ENCODE results near the gene CEL. TPM values are rescaled to one million over a fixed set of nuclear protein-coding genes. Genes with fewer than 3 reads are reported as not detected.

Gene CEL
- total RNA-seq, 2 donors from 2014 or later, result 0.78 to 5.3 TPM

GRCh38 chr9:133042676-133043075, 19.1 kb upstream of the CEL start:
- Histone ChIP-seq H3K27ac (no peak overlapping the region), H3K36me3 (peaks cover 44% of the 10 kb centered on the region), H3K27me3 (replicated peaks; ENCODE audit: insufficient read depth) (no peaks in the 10 kb centered on the region), H3K4me3 (no peak overlapping the region), H3K9me3 (no peaks in the 10 kb centered on the region), H3K4me1 (ENCODE audit: control insufficient read depth in 1 of 2, low read depth in 2 of 2) (no peaks in the 10 kb centered on the region)
- ATAC-seq (ENCODE audit: insufficient number of reproducible peaks, low FRiP score, low read depth) (no peak), DNase-seq (ENCODE audit: low spot score) (no peak)
- TF ChIP-seq CTCF (IDR thresholded peaks at IDR 0.05), result no peak

- Histone ChIP-seq H3K4me1 (ENCODE audit: control insufficient read depth in 1 of 2, low read depth in 2 of 2) (no peaks in the 10 kb centered on the region), H3K27me3 (replicated peaks; ENCODE audit: insufficient read depth) (no peaks in the 10 kb centered on the region), H3K27ac (no peak overlapping the region), H3K4me3 (no peak overlapping the region), H3K9me3 (no peaks in the 10 kb centered on the region), H3K36me3 (peaks cover 44% of the 10 kb centered on the region)
- DNase-seq (ENCODE audit: low spot score) (no peak), ATAC-seq (ENCODE audit: insufficient number of reproducible peaks, low FRiP score, low read depth) (no peak)
- TF ChIP-seq CTCF (IDR thresholded peaks at IDR 0.05), result no peak
Observed at GRCh38 chr9:133043449-133044035, 18.2 kb upstream of the CEL start.

- DNase-seq (ENCODE audit: low spot score) (no peak), ATAC-seq (ENCODE audit: insufficient number of reproducible peaks, low FRiP score, low read depth) (no peak)
- no peak overlapping the region for H3K27ac ChIP-seq
- no peaks in the 10 kb centered on the region for H3K27me3 ChIP-seq (replicated peaks; ENCODE audit: insufficient read depth)
- no peak overlapping the region for H3K4me3 ChIP-seq
- peaks cover 46% of the 10 kb centered on the region for H3K36me3 ChIP-seq
- H3K9me3 ChIP-seq, result no peaks in the 10 kb centered on the region
- no peak for TF ChIP-seq CTCF (IDR thresholded peaks at IDR 0.05)
- H3K4me1 ChIP-seq (ENCODE audit: control insufficient read depth in 1 of 2, low read depth in 2 of 2), result no peaks in the 10 kb centered on the region
Observed at GRCh38 chr9:133044125-133044524, 17.7 kb upstream of the CEL start.

- H3K27ac ChIP-seq, result no peak overlapping the region
- no peaks in the 10 kb centered on the region for H3K9me3 ChIP-seq
- no peak for ATAC-seq (ENCODE audit: insufficient number of reproducible peaks, low FRiP score, low read depth)
- no peak for DNase-seq (ENCODE audit: low spot score)
- peaks cover 46% of the 10 kb centered on the region for H3K36me3 ChIP-seq
- TF ChIP-seq CTCF (IDR thresholded peaks at IDR 0.05), result no peak
- H3K27me3 ChIP-seq (replicated peaks; ENCODE audit: insufficient read depth), result no peaks in the 10 kb centered on the region
- H3K4me3 ChIP-seq, result no peak overlapping the region
- no peaks in the 10 kb centered on the region for H3K4me1 ChIP-seq (ENCODE audit: control insufficient read depth in 1 of 2, low read depth in 2 of 2)
Observed at GRCh38 chr9:133044661-133045060, 17.1 kb upstream of the CEL start.

GRCh38 chr9:133045132-133045531, 16.6 kb upstream of the CEL start:
- H3K27me3 ChIP-seq (replicated peaks; ENCODE audit: insufficient read depth), result no peaks in the 10 kb centered on the region
- ATAC-seq (ENCODE audit: insufficient number of reproducible peaks, low FRiP score, low read depth), result no peak
- no peak overlapping the region for H3K27ac ChIP-seq
- DNase-seq (ENCODE audit: low spot score), result no peak
- no peaks in the 10 kb centered on the region for H3K9me3 ChIP-seq
- peaks cover 46% of the 10 kb centered on the region for H3K36me3 ChIP-seq
- H3K4me1 ChIP-seq (ENCODE audit: control insufficient read depth in 1 of 2, low read depth in 2 of 2), result no peaks in the 10 kb centered on the region
- no peak for TF ChIP-seq CTCF (IDR thresholded peaks at IDR 0.05)
- no peak overlapping the region for H3K4me3 ChIP-seq

All from thoracic aorta (tissue), 2 donors.